Type B pancreatic cell (in vitro differentiated cells): ENCODE results near the gene ACTL7B. TPM values are rescaled to one million over a fixed set of nuclear protein-coding genes. Genes with fewer than 3 reads are reported as not detected.

Experiments
- DNase-seq: peaks from one replicate; pipeline ENCODE4 v3.0.0; 2021; ENCODE audit warnings: mixed read lengths; ENCODE audit not compliant: unreplicated experiment; ENCODE audit errors: extremely low spot score
- H3K27ac Mint-ChIP-seq: 2 replicates; pipeline ENCODE4 v1.8.0; 2021; ENCODE audit warnings: mild to moderate bottlenecking, mixed read lengths
- H3K27me3 Mint-ChIP-seq: 2 replicates; pipeline ENCODE4 v1.8.0; 2021; ENCODE audit warnings: mixed read lengths
- H3K36me3 Mint-ChIP-seq: 2 replicates; pipeline ENCODE4 v1.8.0; 2021; ENCODE audit warnings: mixed read lengths
- H3K4me1 Mint-ChIP-seq: one replicate; pipeline ENCODE4 v1.8.0; 2021; ENCODE audit warnings: mixed read lengths; ENCODE audit not compliant: unreplicated experiment
- H3K4me3 Mint-ChIP-seq: 2 replicates; pipeline ENCODE4 v1.8.0; 2021; ENCODE audit warnings: mild to moderate bottlenecking, mixed read lengths
- H3K9me3 Mint-ChIP-seq: 2 replicates; pipeline ENCODE4 v1.8.0; 2021; ENCODE audit warnings: mixed read lengths
- total RNA-seq: library from RNA; stranded (reverse); gene quantifications from 2 replicates; pipeline ENCODE4 v1.2.1, GENCODE V29; 2021; ENCODE audit warnings: low replicate concordance
- TF ChIP-seq, protein P1 (sequence below): fragments of 200-600 bp; sonication (generic); conservative IDR thresholded peaks from 2 replicates; pipeline ENCODE4 v1.5.0; 2021; ENCODE audit warnings: antibody characterized with exemption, mild to moderate bottlenecking

ACTL7B gene
- total RNA-seq, 1 donor from 2014 or later = not detected

GRCh38 chr9:108809269-108809668, 46.5 kb downstream of the ACTL7B start:
- DNase-seq = no peak
- peaks cover 19% of the 10 kb centered on the region for H3K9me3 Mint-ChIP-seq
- peaks cover 10% of the 10 kb centered on the region for H3K4me1 Mint-ChIP-seq
- H3K4me3 Mint-ChIP-seq = no peak overlapping the region
- H3K36me3 Mint-ChIP-seq = peaks cover 4% of the 10 kb centered on the region
- peaks cover 23% of the 10 kb centered on the region for H3K27me3 Mint-ChIP-seq
- TF ChIP-seq, protein P1, sequence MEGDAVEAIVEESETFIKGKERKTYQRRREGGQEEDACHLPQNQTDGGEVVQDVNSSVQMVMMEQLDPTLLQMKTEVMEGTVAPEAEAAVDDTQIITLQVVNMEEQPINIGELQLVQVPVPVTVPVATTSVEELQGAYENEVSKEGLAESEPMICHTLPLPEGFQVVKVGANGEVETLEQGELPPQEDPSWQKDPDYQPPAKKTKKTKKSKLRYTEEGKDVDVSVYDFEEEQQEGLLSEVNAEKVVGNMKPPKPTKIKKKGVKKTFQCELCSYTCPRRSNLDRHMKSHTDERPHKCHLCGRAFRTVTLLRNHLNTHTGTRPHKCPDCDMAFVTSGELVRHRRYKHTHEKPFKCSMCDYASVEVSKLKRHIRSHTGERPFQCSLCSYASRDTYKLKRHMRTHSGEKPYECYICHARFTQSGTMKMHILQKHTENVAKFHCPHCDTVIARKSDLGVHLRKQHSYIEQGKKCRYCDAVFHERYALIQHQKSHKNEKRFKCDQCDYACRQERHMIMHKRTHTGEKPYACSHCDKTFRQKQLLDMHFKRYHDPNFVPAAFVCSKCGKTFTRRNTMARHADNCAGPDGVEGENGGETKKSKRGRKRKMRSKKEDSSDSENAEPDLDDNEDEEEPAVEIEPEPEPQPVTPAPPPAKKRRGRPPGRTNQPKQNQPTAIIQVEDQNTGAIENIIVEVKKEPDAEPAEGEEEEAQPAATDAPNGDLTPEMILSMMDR = no peak
- H3K27ac Mint-ChIP-seq = no peak overlapping the region

Other genes starting within 250 kb of the ACTL7B start
- not detected in 2 replicates for gene ACTL7A, start 6.3 kb upstream of the ACTL7B start, total RNA-seq
- 42.5 and 45.8 TPM in 2 replicates for gene ELP1, start 78.1 kb upstream of the ACTL7B start, total RNA-seq
- gene ABITRAM, start 78.4 kb upstream of the ACTL7B start, total RNA-seq = 19.4 and 21.7 TPM in 2 replicates
- gene CTNNAL1, start 157.5 kb upstream of the ACTL7B start, total RNA-seq = 29.7 and 36.0 TPM in 2 replicates